ENCODE results near the gene FOXP1.

Gene FOXP1

DNA sequence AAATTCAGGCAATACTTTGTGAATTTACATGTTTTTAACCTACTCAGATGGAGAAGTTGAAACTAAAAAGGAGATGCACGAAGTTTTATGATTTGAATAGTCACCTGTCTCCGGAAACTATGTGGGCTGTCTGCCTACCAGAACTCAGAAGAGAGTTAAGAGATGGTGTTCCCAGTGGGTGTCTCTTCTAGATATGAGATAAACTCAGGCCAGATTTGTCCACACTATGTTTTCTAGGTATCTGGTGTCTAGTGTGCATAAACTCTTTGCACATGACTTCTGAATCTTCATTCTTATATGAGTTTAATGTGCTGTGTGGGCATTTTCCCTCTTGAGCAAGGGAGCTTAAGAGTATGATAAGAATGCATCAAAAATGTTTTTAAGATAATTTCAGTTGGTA, 222.8 kb downstream of the FOXP1 start:
- DNase-seq (ENCODE audit: low read depth) = no peak
- no peak overlapping the region for H3K4me3 ChIP-seq (ENCODE audit: control insufficient read depth, low read depth, low read length)
- TF ChIP-seq, protein P1, sequence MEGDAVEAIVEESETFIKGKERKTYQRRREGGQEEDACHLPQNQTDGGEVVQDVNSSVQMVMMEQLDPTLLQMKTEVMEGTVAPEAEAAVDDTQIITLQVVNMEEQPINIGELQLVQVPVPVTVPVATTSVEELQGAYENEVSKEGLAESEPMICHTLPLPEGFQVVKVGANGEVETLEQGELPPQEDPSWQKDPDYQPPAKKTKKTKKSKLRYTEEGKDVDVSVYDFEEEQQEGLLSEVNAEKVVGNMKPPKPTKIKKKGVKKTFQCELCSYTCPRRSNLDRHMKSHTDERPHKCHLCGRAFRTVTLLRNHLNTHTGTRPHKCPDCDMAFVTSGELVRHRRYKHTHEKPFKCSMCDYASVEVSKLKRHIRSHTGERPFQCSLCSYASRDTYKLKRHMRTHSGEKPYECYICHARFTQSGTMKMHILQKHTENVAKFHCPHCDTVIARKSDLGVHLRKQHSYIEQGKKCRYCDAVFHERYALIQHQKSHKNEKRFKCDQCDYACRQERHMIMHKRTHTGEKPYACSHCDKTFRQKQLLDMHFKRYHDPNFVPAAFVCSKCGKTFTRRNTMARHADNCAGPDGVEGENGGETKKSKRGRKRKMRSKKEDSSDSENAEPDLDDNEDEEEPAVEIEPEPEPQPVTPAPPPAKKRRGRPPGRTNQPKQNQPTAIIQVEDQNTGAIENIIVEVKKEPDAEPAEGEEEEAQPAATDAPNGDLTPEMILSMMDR (conservative IDR thresholded peaks at IDR 0.05; ENCODE audit: control insufficient read depth, insufficient read depth, low read depth, low read length) = no peak

DNA sequence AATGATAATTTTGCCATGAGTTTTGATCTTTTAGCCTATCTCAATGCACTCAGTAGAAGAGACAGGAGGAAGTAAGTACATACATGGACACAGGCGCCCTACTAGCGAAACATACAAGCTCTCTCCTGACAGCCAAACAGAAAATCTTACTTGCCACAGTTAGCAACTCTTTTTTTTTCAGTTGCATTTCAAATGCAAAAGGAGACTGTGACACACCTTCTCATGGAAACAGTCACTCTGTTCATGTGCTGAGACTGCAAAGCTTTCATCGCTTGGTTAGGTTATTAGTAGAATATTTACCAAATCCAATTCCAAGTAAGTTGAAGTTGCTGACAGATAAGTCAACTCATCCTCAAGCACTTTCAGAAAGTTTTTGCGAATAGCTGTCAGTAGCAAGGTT, 223.3 kb downstream of the FOXP1 start:
- TF ChIP-seq, protein P1 (conservative IDR thresholded peaks at IDR 0.05; ENCODE audit: control insufficient read depth, insufficient read depth, low read depth, low read length) = no peak
- no peak for DNase-seq (ENCODE audit: low read depth)
- no peak overlapping the region for H3K4me3 ChIP-seq (ENCODE audit: control insufficient read depth, low read depth, low read length)

DNA sequence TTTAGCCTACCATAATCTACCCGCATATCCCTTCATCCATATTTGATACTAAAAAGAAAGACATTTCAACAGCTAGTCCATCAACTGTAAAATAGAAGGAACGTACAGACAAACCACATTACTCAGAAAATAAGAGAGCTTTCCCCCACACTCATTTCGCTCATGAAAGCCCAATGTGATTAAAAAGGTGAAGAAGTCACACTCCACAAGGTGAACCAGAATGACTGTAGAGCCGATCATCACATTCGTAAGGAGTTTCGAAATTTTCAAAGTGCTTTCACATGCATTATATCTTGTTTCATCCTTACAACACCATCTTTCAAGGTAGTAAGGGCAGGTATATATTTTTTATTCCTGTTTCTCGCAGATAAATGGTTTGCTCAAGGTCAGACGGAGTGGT, 225.3 kb downstream of the FOXP1 start:
- DNase-seq (ENCODE audit: low read depth) = no peak
- H3K4me3 ChIP-seq (ENCODE audit: control insufficient read depth, low read depth, low read length) = no peak overlapping the region
- TF ChIP-seq, protein P1 (conservative IDR thresholded peaks at IDR 0.05; ENCODE audit: control insufficient read depth, insufficient read depth, low read depth, low read length) = no peak

DNA sequence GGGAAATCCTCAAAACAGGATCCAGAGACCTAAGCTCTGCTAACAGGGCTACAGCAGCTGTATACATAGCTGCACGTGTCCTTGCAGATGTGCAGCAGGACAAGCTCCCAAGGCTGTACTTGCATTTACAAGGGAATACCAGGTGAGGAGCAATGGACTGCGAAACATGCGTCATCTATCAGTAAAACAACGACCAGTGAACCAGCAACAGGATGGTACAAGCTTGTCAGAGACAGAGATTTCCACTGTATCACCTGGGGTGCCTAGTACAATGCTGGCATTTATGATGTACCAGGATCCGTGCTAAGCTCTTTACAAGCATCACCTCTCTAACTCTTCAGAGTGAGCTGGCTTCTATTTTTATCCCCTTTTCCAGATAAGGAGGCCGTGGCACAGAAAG, 227.3 kb downstream of the FOXP1 start:
- DNase-seq (ENCODE audit: low read depth) = no peak
- H3K4me3 ChIP-seq (ENCODE audit: control insufficient read depth, low read depth, low read length) = no peak overlapping the region
- TF ChIP-seq, protein P1 (conservative IDR thresholded peaks at IDR 0.05; ENCODE audit: control insufficient read depth, insufficient read depth, low read depth, low read length) = no peak

DNA sequence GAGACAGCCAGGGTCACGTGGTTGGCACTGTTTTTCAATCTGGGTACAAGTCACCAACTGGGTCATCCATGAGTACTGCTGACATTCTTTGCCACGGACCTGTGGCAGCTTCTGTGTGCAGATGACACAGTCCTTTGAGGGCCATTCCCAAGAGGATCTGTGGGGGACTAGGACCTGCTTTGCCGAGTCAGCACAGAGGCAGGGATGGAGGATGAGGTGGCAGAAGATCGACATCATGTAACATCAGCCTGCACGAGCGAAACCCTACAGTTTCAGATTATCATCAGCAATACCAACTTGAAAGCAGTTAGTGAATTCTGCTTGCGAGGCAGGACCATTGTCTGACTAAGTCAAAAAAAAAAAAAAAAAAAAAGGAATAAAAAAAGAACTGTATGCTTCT, 227.7 kb downstream of the FOXP1 start:
- TF ChIP-seq, protein P1 (conservative IDR thresholded peaks at IDR 0.05; ENCODE audit: control insufficient read depth, insufficient read depth, low read depth, low read length) = no peak

DNA sequence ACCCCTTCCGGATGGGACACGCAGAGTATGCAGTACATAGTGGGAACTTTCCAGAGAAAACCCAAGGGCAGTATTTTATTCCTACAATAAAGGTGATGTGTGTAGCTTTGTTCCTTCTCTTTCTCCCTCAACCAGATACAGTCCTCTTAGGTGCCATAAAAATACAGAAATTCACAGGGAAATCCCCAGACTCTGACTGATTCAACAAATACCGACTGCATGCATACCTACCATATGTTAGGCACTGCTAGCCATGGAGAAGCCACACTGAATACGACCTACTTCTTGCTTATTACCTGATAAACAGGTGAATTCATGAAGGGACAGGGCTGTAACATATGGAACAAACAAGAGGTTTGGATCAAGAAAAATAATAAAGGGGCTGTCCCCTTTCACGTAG, 228.5 kb downstream of the FOXP1 start:
- TF ChIP-seq, protein P1 (conservative IDR thresholded peaks at IDR 0.05; ENCODE audit: control insufficient read depth, insufficient read depth, low read depth, low read length) = no peak
- H3K4me3 ChIP-seq (ENCODE audit: control insufficient read depth, low read depth, low read length) = no peak overlapping the region
- no peak for DNase-seq (ENCODE audit: low read depth)

More for the DNA sequence above, 227.7 kb downstream of the FOXP1 start:
- H3K4me3 ChIP-seq (ENCODE audit: control insufficient read depth, low read depth, low read length) = no peak overlapping the region
- no peak for DNase-seq (ENCODE audit: low read depth)
